CD4-positive, alpha-beta T cell (primary cell): ENCODE measurements around the gene HES5. TPM values are rescaled to one million over a fixed set of nuclear protein-coding genes. Genes with fewer than 3 reads are reported as not detected.

Experiments used
- ATAC-seq: fragments of 200-7000 bp; cut with Tn5 transposase; one replicate; pipeline ENCODE4 v1.10.0; 2022; ENCODE audit warnings: mild to moderate bottlenecking; ENCODE audit not compliant: poor library complexity
- CTCF ChIA-PET: fragments of 350-600 bp; sonication (Branson Sonifier 250); formaldehyde crosslinking; loops from one replicate; lab custom pipeline; 2021; ENCODE audit warnings: antibody characterized with exemption, inconsistent platforms; lab: Charles Lee
- POLR2A ChIA-PET: fragments of 350-600 bp; sonication (Branson Sonifier 250); formaldehyde crosslinking; loops from one replicate; lab custom pipeline; 2021; ENCODE audit warnings: antibody characterized with exemption, inconsistent platforms; lab: Charles Lee
- DNase-seq, 14 experiments: peaks; one replicate each; pipeline ENCODE4 v3.0.0-alpha.2; 2013 to 2020; ENCODE audit warnings: mixed read lengths in 2 of 14
- H3K27ac ChIP-seq, 2 donors: one replicate each; pipeline versions ENCODE4 v1.5.1 to v1.7.0; 2013; ENCODE audit warnings: low read length in 2 of 2, low read depth in 1 of 2, mild to moderate bottlenecking in 1 of 2
- H3K27me3 ChIP-seq, 2 experiments: 1 replicate in 1 of 2; 2 replicates in 1 of 2; pipeline versions ENCODE4 v1.6.1 to v1.7.0; 2013; ENCODE audit warnings: low read length in 2 of 2, control low read depth in 1 of 2, mild to moderate bottlenecking in 1 of 2, moderate library complexity in 1 of 2; ENCODE audit not compliant: insufficient read depth in 2 of 2, control insufficient read depth in 1 of 2
- H3K36me3 ChIP-seq: one replicate; pipeline ENCODE4 v1.6.1; 2013; ENCODE audit warnings: low read length, control low read depth; ENCODE audit not compliant: insufficient read depth
- H3K4me1 ChIP-seq: one replicate; pipeline ENCODE4 v1.6.1; 2013; ENCODE audit warnings: low read length, control low read depth; ENCODE audit not compliant: insufficient read depth
- H3K4me3 ChIP-seq: one replicate; pipeline ENCODE4 v1.5.1; 2013; ENCODE audit warnings: mild to moderate bottlenecking, low read length, moderate library complexity
- H3K9me3 ChIP-seq, 2 experiments: 1 replicate in 1 of 2; 2 replicates in 1 of 2; pipeline versions ENCODE4 v1.6.1 to v1.7.0; 2013; ENCODE audit warnings: low read length in 2 of 2, mild to moderate bottlenecking in 2 of 2, control low read depth in 1 of 2, moderate library complexity in 1 of 2; ENCODE audit not compliant: control insufficient read depth in 1 of 2, insufficient read depth in 1 of 2
- H3K27ac Mint-ChIP-seq: one replicate; pipeline ENCODE4 v1.8.0; 2020; ENCODE audit warnings: mixed read lengths
- H3K27me3 Mint-ChIP-seq: one replicate; pipeline ENCODE4 v1.8.0; 2021; ENCODE audit warnings: mixed read lengths
- H3K36me3 Mint-ChIP-seq: one replicate; pipeline ENCODE4 v1.8.0; 2021; ENCODE audit warnings: low read depth, mixed read lengths
- H3K4me1 Mint-ChIP-seq: one replicate; pipeline ENCODE4 v1.8.0; 2021; ENCODE audit warnings: low read depth, mixed read lengths
- H3K4me3 Mint-ChIP-seq: one replicate; pipeline ENCODE4 v1.8.0; 2020; ENCODE audit warnings: mild to moderate bottlenecking, mixed read lengths
- H3K9me3 Mint-ChIP-seq: one replicate; pipeline ENCODE4 v1.8.0; 2020; ENCODE audit warnings: mixed read lengths
- intact Hi-C, 2 experiments: fragments of 100-400 bp; cut with DNase I in 1 of 2; cut with micrococcal nuclease in 1 of 2; formaldehyde crosslinking; loops; one replicate each; pipeline versions ENCODE4 v1.15.1 to v1.9.0; 2023 to 2025; cut with DNase I, micrococcal nuclease
- total RNA-seq, 174 experiments: library from RNA in 2 of 174; stranded (reverse) in 2 of 174; gene quantifications; one replicate each; pipeline ENCODE4 v1.2.3 and lab custom pipeline; 2021 to 2026
- TF ChIP-seq, protein P1 (sequence below): fragments of 200-600 bp; IDR thresholded peaks from one replicate; pipeline ENCODE4 v1.8.0; 2022; ENCODE audit warnings: antibody characterized with exemption, mild to moderate bottlenecking

The HES5 gene
- total RNA-seq, 2 experiments from 2014 or later: not detected

DNA sequence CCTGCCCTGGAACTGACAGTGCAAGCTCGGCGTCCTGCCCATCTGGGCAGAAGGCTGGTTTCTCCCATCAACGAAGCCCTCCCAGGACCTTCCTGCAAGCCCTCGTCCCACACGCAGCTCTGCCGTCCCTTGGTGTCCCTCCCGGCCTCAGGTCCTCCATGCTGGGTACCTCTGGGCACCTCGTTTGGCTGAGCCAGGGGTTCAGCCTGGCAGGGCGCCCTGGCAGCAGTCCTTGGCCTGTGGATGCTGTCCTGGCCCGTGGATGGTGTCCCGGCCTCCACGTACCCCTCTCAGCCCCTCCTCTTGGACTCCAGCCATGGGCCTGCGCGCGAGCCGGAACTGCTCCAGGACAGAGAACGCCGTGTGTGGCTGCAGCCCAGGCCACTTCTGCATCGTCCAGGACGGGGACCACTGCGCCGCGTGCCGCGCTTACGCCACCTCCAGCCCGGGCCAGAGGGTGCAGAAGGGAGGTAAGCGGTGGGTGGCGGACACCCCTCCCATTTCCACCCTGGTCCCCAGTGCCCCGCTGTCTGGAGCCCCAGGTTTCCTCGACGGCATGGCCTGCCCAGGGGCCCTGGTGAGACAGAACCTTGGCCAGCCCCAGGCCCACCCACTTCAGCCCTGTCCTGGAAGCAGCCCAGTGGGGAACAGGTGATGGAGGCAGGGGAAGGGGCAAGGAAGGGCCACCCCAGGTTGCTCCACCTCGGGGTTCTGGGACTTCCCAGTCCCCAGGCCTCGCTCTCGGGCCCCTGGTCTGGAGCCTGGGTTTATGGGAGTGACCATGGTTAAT, 29.6 kb upstream of the HES5 start:
- ChIA-PET POLR2A (interaction anchor here (2.8 to 5.7 kb wide), 2 partner anchors 25 to 26 kb away, joined by 23 to 133 read pairs; partner anchors contain the start of gene PRXL2B), CTCF (no interaction called here)
- Histone ChIP-seq H3K9me3 (no peaks in the 10 kb centered on the region), H3K4me1 (peaks cover 62% of the 10 kb centered on the region), H3K4me3 (no peak overlapping the region), H3K36me3 (peaks cover 60% of the 10 kb centered on the region), H3K27me3 (no peaks in the 10 kb centered on the region), H3K27ac (peak overlapping the region in 1 of 2 donors; percentile 17)
- DNase-seq (no peak), ATAC-seq (no peak)
- Mint-ChIP-seq H3K4me1 (peaks cover 30% of the 10 kb centered on the region), H3K9me3 (no peaks in the 10 kb centered on the region), H3K4me3 (no peak overlapping the region), H3K36me3 (peaks cover 40% of the 10 kb centered on the region), H3K27me3 (no peaks in the 10 kb centered on the region), H3K27ac (no peak overlapping the region)
- intact Hi-C loops: no loop called here
- TF ChIP-seq, protein P1, sequence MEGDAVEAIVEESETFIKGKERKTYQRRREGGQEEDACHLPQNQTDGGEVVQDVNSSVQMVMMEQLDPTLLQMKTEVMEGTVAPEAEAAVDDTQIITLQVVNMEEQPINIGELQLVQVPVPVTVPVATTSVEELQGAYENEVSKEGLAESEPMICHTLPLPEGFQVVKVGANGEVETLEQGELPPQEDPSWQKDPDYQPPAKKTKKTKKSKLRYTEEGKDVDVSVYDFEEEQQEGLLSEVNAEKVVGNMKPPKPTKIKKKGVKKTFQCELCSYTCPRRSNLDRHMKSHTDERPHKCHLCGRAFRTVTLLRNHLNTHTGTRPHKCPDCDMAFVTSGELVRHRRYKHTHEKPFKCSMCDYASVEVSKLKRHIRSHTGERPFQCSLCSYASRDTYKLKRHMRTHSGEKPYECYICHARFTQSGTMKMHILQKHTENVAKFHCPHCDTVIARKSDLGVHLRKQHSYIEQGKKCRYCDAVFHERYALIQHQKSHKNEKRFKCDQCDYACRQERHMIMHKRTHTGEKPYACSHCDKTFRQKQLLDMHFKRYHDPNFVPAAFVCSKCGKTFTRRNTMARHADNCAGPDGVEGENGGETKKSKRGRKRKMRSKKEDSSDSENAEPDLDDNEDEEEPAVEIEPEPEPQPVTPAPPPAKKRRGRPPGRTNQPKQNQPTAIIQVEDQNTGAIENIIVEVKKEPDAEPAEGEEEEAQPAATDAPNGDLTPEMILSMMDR: no peak

DNA sequence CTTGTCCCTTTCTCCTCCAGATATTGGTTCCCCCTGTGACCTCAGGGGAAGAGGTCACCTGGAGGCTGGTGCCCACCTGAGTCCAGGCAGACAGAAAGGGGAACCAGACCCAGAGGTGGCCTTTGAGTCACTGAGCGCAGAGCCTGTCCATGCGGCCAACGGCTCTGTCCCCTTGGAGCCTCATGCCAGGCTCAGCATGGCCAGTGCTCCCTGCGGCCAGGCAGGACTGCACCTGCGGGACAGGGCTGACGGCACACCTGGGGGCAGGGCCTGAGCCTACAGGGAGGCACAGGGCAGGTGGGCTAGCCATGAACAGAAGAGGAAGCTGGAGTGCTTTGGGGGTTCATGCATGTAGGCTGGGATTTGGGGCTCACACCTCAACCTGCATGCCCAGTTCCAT, 28.8 kb upstream of the HES5 start:
- TF ChIP-seq, protein P1: no peak
- DNase-seq (no peak), ATAC-seq (no peak)
- no peaks in the 10 kb centered on the region for H3K9me3 Mint-ChIP-seq
- H3K27me3 ChIP-seq: no peaks in the 10 kb centered on the region
- no peak overlapping the region for H3K4me3 ChIP-seq
- H3K27me3 Mint-ChIP-seq: no peaks in the 10 kb centered on the region
- intact Hi-C loops: no loop called here
- peak overlapping the region; percentile 78 for H3K4me3 Mint-ChIP-seq
- peak overlapping the region in 1 of 2 donors; percentile 96 for H3K27ac ChIP-seq
- POLR2A ChIA-PET: interaction anchor here (5.7 kb wide), 1 partner anchor 27 kb away, joined by 133 read pairs; the partner anchor contains the start of gene PRXL2B
- H3K27ac Mint-ChIP-seq: peak overlapping the region; percentile 98
- peaks cover 68% of the 10 kb centered on the region for H3K4me1 ChIP-seq
- peaks cover 38% of the 10 kb centered on the region for H3K4me1 Mint-ChIP-seq
- CTCF ChIA-PET: interaction anchor here (1.3 kb wide), 1 partner anchor 26 kb away, joined by 4 read pairs; no protein-coding TSS in a partner anchor
- H3K9me3 ChIP-seq: no peaks in the 10 kb centered on the region
- peaks cover 40% of the 10 kb centered on the region for H3K36me3 Mint-ChIP-seq
- peaks cover 60% of the 10 kb centered on the region for H3K36me3 ChIP-seq

DNA sequence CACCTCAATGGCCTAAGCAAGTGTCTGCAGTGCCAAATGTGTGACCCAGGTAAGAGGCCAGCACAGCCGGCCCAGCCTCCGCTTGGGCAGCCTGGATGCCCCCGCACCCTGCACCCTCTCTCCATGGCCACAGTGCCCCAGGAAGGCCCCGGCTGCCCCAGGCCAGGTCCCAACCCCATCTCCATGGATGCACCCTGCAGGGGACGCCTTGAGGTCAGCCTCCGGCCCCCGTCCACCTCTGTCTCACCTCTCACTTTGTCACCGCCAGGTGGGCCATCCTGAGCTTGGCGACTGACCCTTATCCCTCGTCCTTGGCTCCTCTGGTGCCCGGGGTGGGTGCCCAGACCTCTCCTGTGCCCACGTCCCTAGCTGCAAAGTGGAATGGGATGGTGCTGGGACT, 28.4 kb upstream of the HES5 start:
- TF ChIP-seq, protein P1: no peak
- Histone ChIP-seq H3K4me3 (no peak overlapping the region), H3K27ac (peak overlapping the region in 1 of 2 donors; percentile 96), H3K4me1 (peaks cover 68% of the 10 kb centered on the region), H3K27me3 (no peaks in the 10 kb centered on the region), H3K36me3 (peaks cover 56% of the 10 kb centered on the region), H3K9me3 (no peaks in the 10 kb centered on the region)
- H3K27me3 Mint-ChIP-seq: no peaks in the 10 kb centered on the region
- H3K27ac Mint-ChIP-seq: peak overlapping the region; percentile 98
- CTCF ChIA-PET: interaction anchor here (1.3 kb wide), 1 partner anchor 27 kb away, joined by 4 read pairs; no protein-coding TSS in a partner anchor
- intact Hi-C loops: no loop called here
- ATAC-seq (no peak), DNase-seq (no peak)
- peaks cover 40% of the 10 kb centered on the region for H3K36me3 Mint-ChIP-seq
- H3K4me3 Mint-ChIP-seq: peak overlapping the region; percentile 86
- H3K9me3 Mint-ChIP-seq: no peaks in the 10 kb centered on the region
- H3K4me1 Mint-ChIP-seq: peaks cover 38% of the 10 kb centered on the region
- POLR2A ChIA-PET: interaction anchor here (0.9 to 5.7 kb wide), 2 partner anchors 27 to 302 kb away, joined by 6 to 133 read pairs; partner anchors contain the start of gene PRXL2B
